HepG2 (cell line): Measurements from ENCODE around the gene GPC2. TPM values are rescaled to one million over a fixed set of nuclear protein-coding genes. Genes with fewer than 3 reads are reported as not detected.

ENCODE experiments used
- ATAC-seq: fragments of 200-7000 bp; cut with Tn5 transposase; 3 replicates; pipeline ENCODE4 v1.9.1; 2020; ENCODE audit warnings: mild to moderate bottlenecking, moderate library complexity
- BruUV-seq: library from RNA; stranded (reverse); fragments of 400-500 nt; replicated peaks from 2 replicates; lab custom pipeline; 2021; lab: Mats Ljungman, UMichigan
- CTCF ChIA-PET: fragments of 300-600 bp; formaldehyde crosslinking; extraction: SDS; loops from one replicate; lab custom pipeline; 2021; ENCODE audit warnings: low total read pairs, inconsistent platforms, low intra/inter-chr PET ratio; lab: Yijun Ruan, JAX
- POLR2A ChIA-PET: fragments of 350-600 bp; sonication (Branson Sonifier 250); formaldehyde crosslinking; loops from one replicate; lab custom pipeline; 2020; ENCODE audit warnings: antibody characterized with exemption, inconsistent platforms; lab: Yijun Ruan, JAX
- DNase-seq: peaks from one replicate; pipeline ENCODE4 v3.0.0-alpha.2; 2015; ENCODE audit warnings: low spot score
- FAIRE-seq: peaks from 3 replicates; lab custom pipeline; 2011; peaks lifted over from hg19 to GRCh38; lab: Jason Lieb, UNC
- H2AFZ ChIP-seq: one replicate; pipeline ENCODE4 v1.6.1; 2011; ENCODE audit warnings: low read length, inconsistent platforms
- H3K27ac ChIP-seq: fragments of 300-600 bp; 3 replicates; pipeline ENCODE4 v1.8.0; 2011; ENCODE audit warnings: mixed run types, mild to moderate bottlenecking, mixed read lengths, low read length, inconsistent platforms; ENCODE audit not compliant: insufficient read depth; ENCODE audit errors: extremely low read length
- H3K27me3 ChIP-seq, 2 experiments: fragments of 200-600 bp in 1 of 2; 2 replicates in 1 of 2; 3 replicates in 1 of 2; pipeline versions ENCODE4 v1.6.0 to v1.8.0; 2011; ENCODE audit warnings: low read length in 2 of 2, mild to moderate bottlenecking in 2 of 2, moderate library complexity in 2 of 2, inconsistent platforms in 1 of 2; ENCODE audit not compliant: insufficient read depth in 2 of 2, control insufficient read depth in 1 of 2
- H3K36me3 ChIP-seq, 2 experiments: fragments of 200-600 bp in 1 of 2; replicated peaks in 1 of 2; 2 replicates in 1 of 2; 3 replicates in 1 of 2; pipeline versions ENCODE4 v1.5.1 to v1.8.0; 2011; ENCODE audit warnings: low read length in 2 of 2, inconsistent platforms in 1 of 2; ENCODE audit not compliant: insufficient read depth in 2 of 2, control insufficient read depth in 1 of 2
- H3K4me1 ChIP-seq: 2 replicates; pipeline ENCODE4 v1.5.1; 2012; ENCODE audit warnings: low read length, inconsistent platforms; ENCODE audit not compliant: insufficient read depth
- H3K4me2 ChIP-seq: 2 replicates; pipeline ENCODE4 v1.6.0; 2011; ENCODE audit warnings: low read depth, low read length, inconsistent platforms
- H3K4me3 ChIP-seq, 3 experiments: fragments of 200-600 bp in 1 of 3; sonication (generic), shearing (Covaris generic) in 1 of 3; replicated peaks in 1 of 3; 2 replicates each; pipeline ENCODE4 v1.5.1; 2011 to 2016; ENCODE audit warnings: low read length in 3 of 3, inconsistent platforms in 2 of 3, low read depth in 2 of 3, mild to moderate bottlenecking in 2 of 3, control low read depth in 1 of 3, mixed read lengths in 1 of 3; ENCODE audit not compliant: insufficient read depth in 1 of 3
- H3K79me2 ChIP-seq: one replicate; pipeline ENCODE4 v1.6.1; 2011; ENCODE audit warnings: low read length, inconsistent platforms; ENCODE audit not compliant: insufficient read depth
- H3K9ac ChIP-seq: 2 replicates; pipeline ENCODE4 v1.6.0; 2011; ENCODE audit warnings: mild to moderate bottlenecking, low read depth, low read length, inconsistent platforms; ENCODE audit not compliant: insufficient read depth
- H3K9me3 ChIP-seq: 2 replicates; pipeline ENCODE4 v1.5.1; 2012; ENCODE audit warnings: mild to moderate bottlenecking, low read length
- H4K20me1 ChIP-seq: 2 replicates; pipeline ENCODE4 v1.6.0; 2011; ENCODE audit warnings: inconsistent platforms, mild to moderate bottlenecking, low read length, moderate library complexity; ENCODE audit not compliant: insufficient read depth
- AHR ChIP-seq: IDR thresholded peaks from 2 replicates; pipeline ENCODE4 v1.6.1; 2018; ENCODE audit warnings: missing genetic modification reagents, missing compliant biosample characterization
- ATF1 ChIP-seq: IDR thresholded peaks from 2 replicates; pipeline ENCODE4 v1.6.1; 2016; ENCODE audit warnings: mild to moderate bottlenecking, control low read depth
- CEBPG ChIP-seq: IDR thresholded peaks from 2 replicates; pipeline ENCODE4 v1.6.1; 2016
- CENPT ChIP-seq: sonication (generic); formaldehyde crosslinking; IDR thresholded peaks from 2 replicates; pipeline ENCODE4 v1.8.0; 2022; ENCODE audit warnings: low read depth, mild to moderate bottlenecking, moderate library complexity, missing genetic modification reagents
- MIER3 ChIP-seq: IDR thresholded peaks from 2 replicates; pipeline ENCODE4 v1.6.1; 2016; ENCODE audit warnings: missing compliant biosample characterization, borderline replicate concordance
- NR2F1 ChIP-seq, 2 experiments: fragments of 450-650 bp in 1 of 2; formaldehyde crosslinking in 1 of 2; IDR thresholded peaks; 2 replicates each; pipeline versions ENCODE4 v1.5.0 to v1.6.1; 2016 to 2020; ENCODE audit warnings: mild to moderate bottlenecking in 1 of 2, missing compliant biosample characterization in 1 of 2, missing genetic modification reagents in 1 of 2, moderate library complexity in 1 of 2
- SMC3 ChIP-seq: IDR thresholded peaks from 2 replicates; pipeline ENCODE4 v1.6.1; 2011; ENCODE audit warnings: low read length, improper control_type of control experiment
- STAG1 ChIP-seq: sonication (generic); formaldehyde crosslinking; IDR thresholded peaks from 2 replicates; pipeline ENCODE4 v1.4.0; 2020; ENCODE audit warnings: missing genetic modification reagents
- TOE1 ChIP-seq: sonication (generic); formaldehyde crosslinking; IDR thresholded peaks from 2 replicates; pipeline ENCODE4 v1.4.0; 2020; ENCODE audit warnings: mild to moderate bottlenecking, missing genetic modification reagents
- ZC3H4 ChIP-seq: sonication (generic); formaldehyde crosslinking; IDR thresholded peaks from 2 replicates; pipeline ENCODE4 v1.4.0; 2020; ENCODE audit warnings: missing genetic modification reagents, borderline replicate concordance
- ZNF225 ChIP-seq: sonication (generic); formaldehyde crosslinking; IDR thresholded peaks from 2 replicates; pipeline ENCODE4 v1.4.0; 2020; ENCODE audit warnings: mild to moderate bottlenecking, missing genetic modification reagents
- ZNF3 ChIP-seq: IDR thresholded peaks from 2 replicates; pipeline ENCODE4 v1.7.0; 2017; ENCODE audit warnings: inconsistent platforms
- ZNF598 ChIP-seq: sonication (generic); formaldehyde crosslinking; IDR thresholded peaks from 2 replicates; pipeline ENCODE4 v1.5.1; 2020; ENCODE audit warnings: mild to moderate bottlenecking, missing genetic modification reagents, borderline replicate concordance
- WGBS: methylation state at CpG from one replicate; pipeline ENCODE4 v1.1.6; 2017; ENCODE audit warnings: low lambda C conversion rate; 5-methylcytosine and 5-hydroxymethylcytosine counted together
- in situ Hi-C: cut with HindIII; loops from 2 replicates; pipeline ENCODE4 v1.10.0; 2017; ENCODE audit warnings: low pct_unique_long_range_greater_than_20kb; ENCODE audit not compliant: extremely low pct_ligation_motif_present
- intact Hi-C: fragments of 100-400 bp; cut with micrococcal nuclease; formaldehyde crosslinking; loops from one replicate; pipeline ENCODE4 v1.10.0; 2022; ENCODE audit not compliant: unreplicated experiment
- polyA plus RNA-seq, 8 experiments: library from polyadenylated mRNA; depleted of rRNA in 3 of 8; stranded (reverse) in 7 of 8; unstranded in 1 of 8; fragments of >200 nt; fragmentation: Illumina TruSeq in 4 of 8; extraction: Trizol in 4 of 8; gene quantifications; 2 replicates each; pipeline versions ENCODE4 v1.2.1 to v1.2.3, GENCODE V29; 2011 to 2016; ENCODE audit warnings: low read depth in 4 of 8, missing spikeins in 1 of 8, mixed read lengths in 1 of 8; ENCODE audit not compliant: insufficient read depth in 1 of 8
- total RNA-seq, 5 experiments: library from RNA; depleted of rRNA; stranded (reverse); fragments of >200 nt; fragmentation: Illumina TruSeq; extraction: Trizol; gene quantifications; 2 replicates each; pipeline ENCODE4 v1.2.3, GENCODE V29; 2016; ENCODE audit warnings: low read depth in 1 of 5
- TF ChIP-seq, protein P1 (sequence below): sonication (generic); formaldehyde crosslinking; IDR thresholded peaks from 2 replicates; pipeline ENCODE4 v1.8.0; 2022; ENCODE audit warnings: mild to moderate bottlenecking, missing genetic modification reagents; ENCODE audit not compliant: insufficient replicate concordance
- TF ChIP-seq, protein P2 (sequence below), 2 experiments: fragments of 450-650 bp in 1 of 2; sonication (generic) in 1 of 2; formaldehyde crosslinking; IDR thresholded peaks; 2 replicates each; pipeline versions ENCODE4 v1.5.0 to v1.8.0; 2020 to 2022; ENCODE audit warnings: mild to moderate bottlenecking in 1 of 2, missing genetic modification reagents in 1 of 2

The GPC2 gene
- total and polyA plus RNA-seq, 2 of the 13 experiments (the other 11 are each of a cell fraction or from before 2014, with no cell fraction given), result 0.64 to 0.78 TPM

DNA sequence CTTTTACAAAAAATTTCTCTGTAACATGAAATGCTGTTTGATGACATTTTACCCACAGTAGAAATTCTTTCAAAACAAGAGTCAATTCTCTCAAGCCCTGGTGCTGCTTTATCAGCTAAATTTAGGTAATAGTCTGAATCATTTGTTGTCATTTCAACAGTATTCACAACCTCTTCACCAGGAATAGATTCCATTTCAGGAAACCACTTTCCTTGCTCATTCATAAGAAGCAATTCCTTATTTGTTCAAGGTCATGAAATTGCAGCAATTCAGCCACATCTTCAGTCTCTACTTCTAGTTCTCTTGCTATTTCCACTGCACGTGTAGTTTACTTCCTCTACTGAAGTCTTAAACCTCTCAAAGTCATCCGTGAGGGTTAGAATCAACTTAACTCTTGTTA, 14.6 kb upstream of the GPC2 start:
- no peak overlapping the region for H3K4me2 ChIP-seq
- no peak for ATAC-seq
- H3K4me3 ChIP-seq, result no peak overlapping the region
- in situ Hi-C loops, result no loop called here
- TF ChIP-seq ZNF598 (CRISPR knock-in tag), result no peak
- TF ChIP-seq, all 625 proteins: peak for 0
- no peaks in the 10 kb centered on the region for H4K20me1 ChIP-seq
- no peak overlapping the region for H3K27ac ChIP-seq
- H3K79me2 ChIP-seq, result no peaks in the 10 kb centered on the region
- H3K9ac ChIP-seq, result no peak overlapping the region
- peaks cover 8% of the 10 kb centered on the region; the same call in 1 of the 2 replicates for H3K4me1 ChIP-seq
- WGBS, result 30% methylated on average over 2 of the region's 2 CpGs
- H3K9me3 ChIP-seq, result no peaks in the 10 kb centered on the region
- H3K27me3 ChIP-seq, result peaks cover 1 to 4% of the 10 kb centered on the region in 2 experiments; a peak in 2 of 5 replicates
- ChIA-PET POLR2A (no interaction called here), CTCF (no interaction called here)
- intact Hi-C loops, result no loop called here
- no peak for FAIRE-seq
- no TSS peak for BruUV-seq
- no peak for DNase-seq
- no peak overlapping the region for H2AFZ ChIP-seq
- no peaks in the 10 kb centered on the region for H3K36me3 ChIP-seq

DNA sequence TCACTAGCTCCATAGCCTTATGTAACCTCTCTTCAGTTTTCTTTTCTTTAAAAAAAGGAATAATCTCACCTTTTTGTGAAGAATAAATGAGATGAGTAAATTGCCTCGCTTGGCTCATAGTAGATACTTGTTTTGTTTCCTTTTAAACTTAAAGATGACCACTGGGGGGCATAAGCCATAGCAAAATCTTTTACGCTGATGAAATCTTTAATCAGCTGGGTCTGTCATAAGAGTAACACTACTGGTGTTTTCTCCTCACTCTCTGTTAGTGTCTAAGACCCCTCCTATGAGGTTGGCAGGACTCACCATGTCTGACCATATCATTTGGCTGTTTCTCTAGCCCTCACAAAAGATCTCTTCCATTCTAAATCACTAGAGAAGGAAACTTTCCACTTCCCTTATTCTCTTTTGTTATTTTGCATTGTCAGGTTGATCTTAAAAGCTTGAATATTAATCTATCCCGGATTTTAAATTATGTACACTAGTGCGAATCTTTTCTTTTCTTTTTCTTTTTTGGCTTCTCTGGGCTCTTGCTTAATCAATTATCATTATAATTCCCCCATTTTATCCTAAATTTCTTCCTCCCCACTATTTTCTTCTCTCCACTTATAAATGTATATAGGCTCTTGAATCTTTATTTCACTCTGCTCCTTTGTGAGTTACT, 13.0 kb upstream of the GPC2 start:
- 14% methylated on average over 4 of the region's 4 CpGs for WGBS
- Histone ChIP-seq H3K4me3 (no peak overlapping the region), H2AFZ (no peak overlapping the region), H3K27ac (no peak overlapping the region), H3K36me3 (no peaks in the 10 kb centered on the region), H4K20me1 (no peaks in the 10 kb centered on the region), H3K27me3 (peaks cover 1 to 4% of the 10 kb centered on the region in 2 experiments; a peak in 2 of 5 replicates), H3K79me2 (no peaks in the 10 kb centered on the region), H3K9me3 (no peaks in the 10 kb centered on the region), H3K9ac (no peak overlapping the region), H3K4me2 (no peak overlapping the region), H3K4me1 (peaks cover 8% of the 10 kb centered on the region; the same call in 1 of the 2 replicates)
- peak; percentile 62 for ATAC-seq
- DNase-seq, result peak; percentile 41
- POLR2A ChIA-PET, result no interaction called here
- CTCF ChIA-PET, result interaction anchor here (2.0 kb wide), 1 partner anchor 155 kb away, joined by 6 read pairs; no protein-coding TSS in a partner anchor
- intact Hi-C loops (no loop called here), in situ Hi-C loops (no loop called here)
- BruUV-seq, result no TSS peak
- FAIRE-seq, result peak; percentile 50
- no peak for TF ChIP-seq ATF1 (CRISPR knock-in tag)
- TF ChIP-seq CEBPG (CRISPR knock-in tag), result peak; percentile 49
- TF ChIP-seq ZNF225 (CRISPR knock-in tag), result no peak
- TF ChIP-seq, protein P1, sequence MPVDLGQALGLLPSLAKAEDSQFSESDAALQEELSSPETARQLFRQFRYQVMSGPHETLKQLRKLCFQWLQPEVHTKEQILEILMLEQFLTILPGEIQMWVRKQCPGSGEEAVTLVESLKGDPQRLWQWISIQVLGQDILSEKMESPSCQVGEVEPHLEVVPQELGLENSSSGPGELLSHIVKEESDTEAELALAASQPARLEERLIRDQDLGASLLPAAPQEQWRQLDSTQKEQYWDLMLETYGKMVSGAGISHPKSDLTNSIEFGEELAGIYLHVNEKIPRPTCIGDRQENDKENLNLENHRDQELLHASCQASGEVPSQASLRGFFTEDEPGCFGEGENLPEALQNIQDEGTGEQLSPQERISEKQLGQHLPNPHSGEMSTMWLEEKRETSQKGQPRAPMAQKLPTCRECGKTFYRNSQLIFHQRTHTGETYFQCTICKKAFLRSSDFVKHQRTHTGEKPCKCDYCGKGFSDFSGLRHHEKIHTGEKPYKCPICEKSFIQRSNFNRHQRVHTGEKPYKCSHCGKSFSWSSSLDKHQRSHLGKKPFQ, result no peak
- TF ChIP-seq MIER3 (CRISPR knock-in tag), result no peak
- TF ChIP-seq, protein P2, sequence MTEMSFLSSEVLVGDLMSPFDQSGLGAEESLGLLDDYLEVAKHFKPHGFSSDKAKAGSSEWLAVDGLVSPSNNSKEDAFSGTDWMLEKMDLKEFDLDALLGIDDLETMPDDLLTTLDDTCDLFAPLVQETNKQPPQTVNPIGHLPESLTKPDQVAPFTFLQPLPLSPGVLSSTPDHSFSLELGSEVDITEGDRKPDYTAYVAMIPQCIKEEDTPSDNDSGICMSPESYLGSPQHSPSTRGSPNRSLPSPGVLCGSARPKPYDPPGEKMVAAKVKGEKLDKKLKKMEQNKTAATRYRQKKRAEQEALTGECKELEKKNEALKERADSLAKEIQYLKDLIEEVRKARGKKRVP (CRISPR knock-in tag; IDR thresholded peaks at IDR 0.05), result peak in 1 of 2 experiments; percentile 84; a peak in 2 of 4 replicates
- TF ChIP-seq NR2F1 (CRISPR knock-in tag; IDR thresholded peaks at IDR 0.05), result no peak
- no peak for TF ChIP-seq AHR (CRISPR knock-in tag)
- TF ChIP-seq ZNF3 (CRISPR knock-in tag), result no peak
- no peak for TF ChIP-seq TOE1 (CRISPR knock-in tag)
- peak; percentile 57 for TF ChIP-seq STAG1 (CRISPR knock-in tag)
- TF ChIP-seq SMC3, result peak; percentile 37; the same call in 1 of the 2 replicates
- TF ChIP-seq ZC3H4 (CRISPR knock-in tag), result no peak
- no peak for TF ChIP-seq CENPT (CRISPR knock-in tag)
